Stimulated activated CD8-positive, alpha-beta memory T cell treated with anti-CD3 and anti-CD28 coated beads, Interleukin-4, amount 100 ng/mL, for 48 hours (primary cell): ENCODE data around the gene AFF2.

Experiments used
- DNase-seq: peaks from one replicate; pipeline ENCODE4 v3.0.0-alpha.2; 2020

The AFF2 gene

DNA sequence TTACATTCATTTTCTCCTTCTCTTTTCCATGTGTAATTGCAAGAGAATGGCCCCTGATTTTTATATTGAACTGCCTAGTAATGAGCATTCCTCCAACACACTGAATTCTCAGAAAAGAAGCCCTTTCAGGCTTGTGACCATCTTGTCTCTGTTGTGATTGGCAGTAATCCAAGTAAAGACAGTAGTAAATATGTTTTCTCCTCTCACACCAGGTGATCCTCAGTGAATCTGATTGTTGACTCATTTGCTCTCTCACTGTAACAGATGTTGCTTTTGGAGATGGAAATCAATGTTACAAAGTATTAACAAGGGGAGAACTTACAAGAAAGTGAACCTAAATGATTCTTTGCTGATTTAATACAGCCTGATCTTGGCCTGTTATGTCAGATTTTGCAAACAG, 271.0 kb downstream of the AFF2 start:
- DNase-seq = no peak

DNA sequence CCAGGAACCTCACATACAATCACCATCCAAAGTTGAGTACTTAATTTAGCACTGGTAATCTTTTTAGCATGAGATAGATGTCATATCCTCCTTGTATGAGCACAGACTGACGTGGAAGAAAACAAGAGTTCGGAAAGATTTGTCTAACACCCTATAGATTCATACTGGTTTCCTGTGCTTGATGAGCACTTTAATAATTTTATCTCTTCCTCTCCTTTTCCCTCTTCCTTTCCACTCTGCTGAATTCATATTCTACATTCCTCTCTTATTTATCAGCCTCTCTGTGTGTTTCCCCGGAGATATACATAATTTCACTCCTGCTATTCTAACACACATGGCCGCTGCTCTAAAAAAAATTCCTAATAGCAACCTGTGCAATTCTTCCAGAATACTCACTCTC, 273.9 kb downstream of the AFF2 start:
- no peak for DNase-seq

DNA sequence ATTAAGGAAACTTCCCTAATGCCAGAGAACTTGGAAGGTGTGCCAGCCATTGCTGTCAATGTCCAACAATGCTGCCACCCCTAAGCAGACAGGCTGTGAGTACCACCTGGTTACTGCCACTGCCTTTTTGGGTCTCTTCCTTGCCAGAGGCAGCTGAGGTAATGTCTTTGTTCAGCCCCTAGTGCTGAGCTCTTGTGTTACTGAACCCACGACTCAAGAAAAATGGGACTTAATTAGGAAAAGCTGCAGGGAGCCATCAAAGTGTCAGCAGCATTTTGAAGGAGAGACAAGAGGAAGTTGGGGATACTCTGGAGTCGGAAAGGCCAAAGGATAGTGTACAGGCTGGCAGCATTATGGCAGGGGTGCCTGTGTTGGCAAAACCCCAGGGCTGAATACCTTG, 283.7 kb downstream of the AFF2 start:
- no peak for DNase-seq

DNA sequence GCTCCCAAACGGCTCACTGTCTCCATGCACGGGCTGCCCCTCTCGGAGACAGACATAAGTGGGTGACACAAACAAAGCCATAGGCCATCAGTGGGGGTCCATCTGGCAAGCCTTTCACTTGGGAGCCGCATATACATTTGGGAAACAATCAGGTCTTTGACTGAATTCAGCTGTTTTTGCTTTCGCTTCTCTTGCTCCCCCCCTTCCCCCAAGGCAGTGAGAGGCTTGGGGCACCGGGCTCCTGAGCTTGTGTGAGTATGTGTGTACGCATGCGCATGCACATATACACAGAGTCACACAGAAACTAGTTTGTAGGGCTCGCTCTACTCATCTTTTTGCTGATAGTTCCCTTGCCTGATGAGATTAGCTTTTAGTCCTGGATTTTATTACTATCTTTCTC, 284.4 kb downstream of the AFF2 start:
- DNase-seq = no peak

DNA sequence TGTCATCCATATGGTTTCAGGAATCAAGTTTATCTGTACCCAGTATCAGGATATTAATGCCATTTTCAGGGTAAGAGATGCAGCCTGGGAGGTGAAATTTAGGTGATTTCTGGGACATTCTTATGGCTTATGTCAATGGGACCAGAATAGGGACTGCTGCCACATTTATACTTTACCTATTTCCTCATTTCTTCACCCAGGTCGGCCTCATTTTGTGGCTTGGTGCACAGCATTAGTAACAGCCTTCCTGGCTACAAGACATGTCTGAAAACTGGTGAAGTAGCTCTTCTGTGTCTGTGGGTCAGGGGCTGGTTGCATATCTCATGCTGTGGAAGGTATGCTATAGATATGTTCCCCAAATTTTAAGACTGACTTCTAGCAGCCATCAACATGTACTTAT, 284.8 kb downstream of the AFF2 start:
- DNase-seq = no peak

DNA sequence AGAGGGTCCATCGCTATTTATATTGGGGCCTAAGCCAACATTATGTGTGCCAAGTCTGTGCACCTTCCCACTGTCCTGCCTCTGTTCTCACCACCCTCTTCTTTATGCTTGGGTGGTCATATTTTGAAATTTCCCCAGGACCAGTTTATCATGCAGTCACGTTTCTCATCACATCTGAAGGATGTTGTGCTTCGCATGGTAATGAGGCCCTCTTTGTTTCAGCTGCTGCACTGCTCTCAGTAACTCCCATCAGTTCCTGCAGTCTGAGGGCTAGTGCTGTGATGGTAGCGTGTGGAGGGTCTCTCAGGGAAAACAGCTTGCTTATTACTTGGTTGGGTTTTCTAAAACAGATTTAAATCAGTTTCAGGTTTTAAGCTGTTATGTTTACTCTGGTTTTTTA, 288.0 kb downstream of the AFF2 start:
- no peak for DNase-seq

DNA sequence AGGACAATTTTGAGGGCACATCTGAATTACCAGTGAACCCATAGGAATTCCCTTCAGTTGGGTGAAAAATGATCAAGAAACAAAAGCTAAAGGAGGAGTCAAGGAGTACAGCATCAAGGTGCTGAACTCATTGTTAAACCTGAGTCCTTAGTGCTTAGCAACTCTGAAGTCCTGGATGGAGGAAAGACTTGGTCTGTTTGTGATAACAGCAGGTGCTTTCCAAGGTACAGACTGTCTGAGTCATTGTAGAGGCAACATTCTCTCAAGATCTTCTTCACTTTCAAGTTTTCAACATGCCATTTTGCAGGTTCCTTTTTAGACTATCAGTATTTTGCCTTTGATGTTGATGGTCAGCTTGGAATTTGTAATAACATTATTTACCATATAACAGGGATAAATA, 293.9 kb downstream of the AFF2 start:
- no peak for DNase-seq

DNA sequence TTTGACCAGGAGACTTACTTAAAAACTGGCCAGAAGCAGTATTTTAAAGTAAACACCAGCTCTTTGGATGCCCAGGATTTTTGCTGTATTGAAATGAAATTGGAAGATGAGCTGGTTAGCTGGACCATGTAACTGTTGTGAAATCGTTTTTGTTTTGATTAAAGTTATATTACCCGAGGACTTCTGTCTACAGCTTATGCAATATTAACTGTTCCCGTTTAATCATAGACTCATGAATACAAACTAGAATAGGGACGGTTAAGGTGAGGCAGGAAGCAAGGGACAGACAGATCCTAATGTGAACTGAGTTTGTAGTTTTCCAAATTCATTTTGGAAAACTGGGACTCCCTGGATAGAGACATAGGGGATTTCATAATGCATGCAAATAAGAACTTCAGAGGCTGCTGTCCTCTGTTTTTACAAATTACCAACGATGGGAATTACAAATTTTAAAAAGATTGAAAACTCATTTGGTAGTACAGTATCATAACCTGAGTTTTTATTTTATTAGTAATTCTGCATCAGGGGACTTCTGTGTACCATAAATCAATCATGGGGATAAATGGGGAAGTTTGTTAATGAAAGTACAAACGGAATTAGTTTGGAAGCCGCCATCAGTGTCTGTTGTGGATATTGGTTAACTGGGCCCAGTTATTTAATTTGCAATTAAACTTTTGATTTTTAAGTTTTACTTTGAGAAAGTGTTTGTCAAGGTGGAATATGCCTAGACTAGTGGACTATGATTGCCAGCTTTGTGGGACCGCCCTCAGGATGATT, 304.4 kb downstream of the AFF2 start:
- no peak for DNase-seq

DNA sequence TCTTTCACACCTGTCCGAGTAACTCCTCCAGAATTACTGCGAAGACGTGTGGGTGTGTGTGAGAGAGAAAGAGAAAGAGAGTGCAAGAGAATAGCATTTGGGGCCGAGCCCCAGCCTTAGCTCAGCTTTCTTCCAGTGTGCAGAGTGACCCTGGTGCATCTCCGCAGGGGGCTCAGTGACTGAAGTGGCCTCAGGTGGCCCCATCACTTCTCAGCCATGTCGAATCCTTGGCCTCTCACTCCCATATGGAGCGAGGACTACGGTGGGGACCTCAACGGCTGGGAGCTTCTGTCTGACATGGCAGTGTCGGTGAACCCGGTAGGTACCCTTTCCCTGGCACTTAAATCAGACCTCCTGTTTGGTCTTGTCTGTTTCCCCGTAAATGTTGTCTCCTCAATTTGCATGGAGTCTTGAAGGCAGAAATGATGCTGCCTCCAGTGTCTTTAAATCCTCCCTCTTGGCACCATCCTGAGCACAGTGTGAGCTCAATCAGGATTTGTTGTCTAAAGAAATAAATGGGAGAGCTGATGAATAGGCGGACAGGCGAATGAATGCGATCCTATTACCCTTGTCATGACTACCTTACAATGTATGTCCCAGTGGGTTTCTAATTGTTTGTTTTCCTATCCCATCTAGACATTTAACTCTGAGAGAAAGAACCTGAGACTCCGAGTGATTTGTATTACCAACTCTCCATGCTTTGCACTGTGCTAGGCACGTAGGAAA, 305.9 kb downstream of the AFF2 start:
- DNase-seq = no peak

DNA sequence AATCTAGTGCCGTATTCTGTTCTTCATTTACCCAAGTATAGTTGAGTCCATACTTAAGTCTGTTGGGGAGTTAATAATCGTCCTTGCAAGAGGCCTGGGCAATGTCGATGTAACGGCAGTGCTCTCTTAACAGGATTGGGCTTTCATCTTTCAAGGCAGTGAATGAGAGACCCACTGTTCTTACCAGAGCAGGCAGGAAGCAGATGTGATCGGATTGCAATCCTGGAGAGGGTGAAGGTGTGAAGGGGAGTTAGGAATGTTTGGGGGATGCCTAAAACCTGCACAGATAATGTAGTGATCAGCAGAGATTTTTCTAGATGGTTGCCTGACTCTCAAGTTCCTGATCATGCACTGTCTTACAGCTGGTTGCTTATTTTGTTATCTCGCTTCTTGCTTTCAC, 308.4 kb downstream of the AFF2 start:
- no peak for DNase-seq

DNA sequence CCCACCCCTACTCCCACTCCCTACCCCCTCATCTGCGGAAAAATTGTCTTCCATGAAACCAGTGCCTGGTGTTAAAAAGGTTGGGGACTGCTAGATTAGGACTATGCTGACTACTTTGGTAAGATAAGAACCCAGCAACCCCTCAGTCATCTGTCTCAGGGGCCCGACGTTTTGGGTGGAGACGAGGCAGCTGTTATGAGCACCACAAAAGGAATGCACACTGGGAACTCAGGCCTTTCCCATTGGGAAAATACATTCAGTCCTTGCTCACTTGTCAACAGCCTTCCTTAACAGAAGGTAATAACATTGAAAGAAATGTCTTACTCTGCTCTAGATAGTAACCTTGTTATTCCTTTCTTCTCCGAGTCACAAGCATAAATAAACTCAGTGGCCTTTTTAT, 310.8 kb downstream of the AFF2 start:
- DNase-seq = no peak

DNA sequence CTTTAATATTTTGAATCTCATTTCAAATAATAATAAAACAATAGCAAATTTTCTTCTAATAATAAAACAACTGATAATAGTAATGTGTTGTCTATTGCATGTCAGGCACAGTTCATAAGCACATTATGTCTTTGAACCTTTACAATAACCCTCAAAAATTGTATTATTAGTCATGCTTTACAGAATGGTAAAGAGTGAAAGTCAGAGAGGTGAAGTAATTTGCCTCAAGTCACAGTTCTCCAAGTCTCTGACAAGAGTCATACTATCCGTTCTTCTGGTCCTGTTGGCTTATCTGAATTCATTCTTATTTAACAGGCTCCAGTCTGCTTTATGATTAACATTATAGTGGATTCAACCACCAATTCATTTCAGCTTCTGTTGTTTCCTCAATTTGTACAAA, 313.0 kb downstream of the AFF2 start:
- no peak for DNase-seq

DNA sequence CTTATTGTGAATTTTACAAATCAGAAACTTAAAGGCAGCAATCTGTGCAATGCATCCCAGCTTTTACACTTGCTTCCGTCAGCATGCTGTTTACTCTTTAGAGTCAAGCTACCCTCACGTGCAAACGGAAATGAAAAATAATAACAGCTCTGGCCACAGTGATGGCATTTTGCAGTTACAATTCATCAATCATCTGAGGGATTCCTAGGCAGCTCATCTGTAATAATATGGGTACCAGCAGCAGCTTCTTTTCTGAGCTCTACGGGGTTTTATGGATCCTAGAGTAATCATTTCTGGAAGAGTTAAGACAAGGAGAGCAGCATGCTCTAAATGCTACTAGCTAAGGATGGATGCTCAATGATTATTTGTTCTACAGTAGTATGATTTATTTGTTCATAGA, 313.6 kb downstream of the AFF2 start:
- DNase-seq = no peak

DNA sequence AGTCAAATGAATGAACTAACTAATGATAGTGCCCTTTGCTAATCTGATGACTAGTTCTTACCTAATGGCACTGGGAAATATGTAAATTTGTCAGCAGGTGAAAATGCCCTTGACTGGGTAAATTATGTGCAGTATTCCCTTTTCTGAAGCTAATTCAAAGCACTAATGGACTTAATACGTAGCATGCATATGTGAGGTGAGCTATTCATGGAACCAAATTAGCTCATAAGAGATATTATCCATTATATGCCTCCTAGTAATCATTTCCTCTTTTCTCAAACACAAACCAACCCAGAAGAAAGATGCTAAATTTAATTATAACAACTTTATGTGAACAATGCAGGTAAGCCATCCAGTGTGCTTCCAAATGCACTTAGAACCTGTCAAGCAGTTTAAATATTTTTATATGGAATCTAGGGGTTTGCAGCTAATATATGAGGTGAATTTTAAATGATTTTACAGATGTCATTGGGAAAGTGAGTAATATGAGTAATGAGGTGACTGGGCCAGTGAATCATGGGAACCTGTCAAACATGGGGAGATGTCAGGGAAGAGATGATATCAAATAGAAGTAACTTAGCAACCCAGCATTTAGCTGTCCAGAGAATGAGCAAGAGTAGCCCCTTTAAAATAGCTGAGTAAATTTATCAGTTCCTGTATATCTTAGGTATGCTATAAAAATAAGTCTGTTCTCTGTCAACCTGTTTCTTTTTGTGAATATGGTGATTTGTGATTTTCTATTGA, 315.0 kb downstream of the AFF2 start:
- no peak for DNase-seq

DNA sequence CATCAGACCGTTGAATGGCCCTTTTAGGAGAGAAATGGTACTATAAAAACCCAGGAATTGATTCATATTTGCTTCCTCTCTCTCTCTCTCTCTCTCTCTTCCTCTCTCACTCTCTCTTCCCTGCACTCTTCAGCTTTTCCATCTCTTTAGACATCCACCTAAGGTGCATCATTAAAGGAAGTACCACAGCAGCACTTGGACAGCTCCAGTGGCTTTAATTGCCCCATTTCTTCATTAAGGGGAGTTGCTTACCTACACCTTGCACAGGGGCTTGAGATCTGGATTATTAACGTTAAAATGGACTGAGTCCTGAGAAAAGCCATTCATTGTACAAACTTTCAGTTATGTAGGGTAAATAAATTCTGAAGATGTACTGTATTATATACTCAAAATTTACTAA, 323.6 kb downstream of the AFF2 start:
- no peak for DNase-seq

DNA sequence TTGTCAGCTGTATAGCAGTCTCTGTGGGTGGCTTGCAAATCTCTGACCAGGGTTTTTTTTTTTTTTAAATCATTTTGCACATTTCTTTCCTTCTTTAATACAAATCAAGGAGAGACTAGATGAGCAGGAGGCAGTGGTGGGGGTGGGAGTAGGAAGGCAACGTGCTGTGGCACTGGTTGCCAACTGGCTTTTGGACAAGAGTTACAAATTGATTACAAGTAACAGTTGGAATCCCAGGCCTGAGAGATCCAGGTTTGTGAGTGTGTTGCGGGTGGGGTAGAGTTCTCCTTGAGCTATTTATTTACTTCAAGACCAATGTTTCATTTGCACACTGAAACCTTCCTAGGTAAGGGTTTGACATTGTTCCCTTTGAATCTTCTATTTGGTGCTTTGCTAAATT, 325.3 kb downstream of the AFF2 start:
- no peak for DNase-seq

DNA sequence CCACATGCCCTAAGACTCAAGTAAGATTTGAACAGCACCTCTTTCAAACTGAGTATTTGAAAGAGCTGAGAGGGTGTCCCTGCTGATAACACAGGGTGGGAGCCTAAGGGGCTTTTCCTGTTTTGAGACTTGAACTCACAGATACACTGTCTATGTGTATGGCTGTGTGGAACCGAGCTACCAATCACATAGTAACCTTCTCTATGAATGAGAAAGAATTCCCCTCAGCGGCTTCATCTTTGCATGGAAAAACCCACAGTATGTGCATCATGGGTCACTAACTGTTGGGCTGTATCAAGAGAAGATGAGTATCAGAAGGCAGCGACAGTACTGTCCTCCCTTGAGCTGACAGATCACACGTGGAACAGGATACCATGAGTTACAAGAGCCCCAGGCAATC, 336.3 kb downstream of the AFF2 start:
- DNase-seq = no peak

DNA sequence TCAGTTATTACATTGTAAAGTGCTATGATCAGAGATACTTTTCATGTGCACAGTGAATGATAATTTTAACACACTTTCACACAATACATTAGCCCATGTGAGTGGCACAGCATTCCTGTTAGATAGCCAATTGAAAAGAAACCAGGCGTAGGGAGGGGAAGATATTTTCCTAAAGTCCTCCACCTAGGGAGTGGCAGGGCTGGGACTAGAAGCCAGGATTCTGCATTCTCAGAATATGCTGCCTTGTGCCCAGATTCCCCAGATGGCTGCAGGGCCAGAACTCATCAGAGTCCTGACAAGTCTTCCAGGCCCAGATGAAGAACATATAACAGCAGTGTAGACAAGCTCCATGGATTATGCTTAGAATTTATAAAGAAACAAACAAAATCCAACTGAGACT, 350.2 kb downstream of the AFF2 start:
- DNase-seq = no peak

DNA sequence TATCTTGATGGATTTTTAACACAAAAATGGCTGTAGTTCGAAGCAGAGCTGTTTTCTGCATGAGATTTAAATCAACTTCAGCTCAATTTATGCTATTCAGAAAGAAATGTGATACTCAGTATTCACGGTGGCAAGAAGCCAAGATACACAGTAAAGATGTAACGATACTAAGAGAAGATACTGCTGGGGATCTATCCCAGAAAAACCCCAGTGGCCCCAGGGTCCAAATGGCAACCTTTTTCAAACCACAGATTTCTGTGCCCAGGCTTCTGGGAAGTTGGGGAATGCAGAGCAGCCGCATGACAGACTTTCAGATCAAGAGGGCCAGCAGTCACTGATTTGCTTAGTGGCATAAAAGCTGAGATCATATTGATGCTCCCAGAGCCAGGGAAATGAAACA, 353.9 kb downstream of the AFF2 start:
- DNase-seq = no peak

DNA sequence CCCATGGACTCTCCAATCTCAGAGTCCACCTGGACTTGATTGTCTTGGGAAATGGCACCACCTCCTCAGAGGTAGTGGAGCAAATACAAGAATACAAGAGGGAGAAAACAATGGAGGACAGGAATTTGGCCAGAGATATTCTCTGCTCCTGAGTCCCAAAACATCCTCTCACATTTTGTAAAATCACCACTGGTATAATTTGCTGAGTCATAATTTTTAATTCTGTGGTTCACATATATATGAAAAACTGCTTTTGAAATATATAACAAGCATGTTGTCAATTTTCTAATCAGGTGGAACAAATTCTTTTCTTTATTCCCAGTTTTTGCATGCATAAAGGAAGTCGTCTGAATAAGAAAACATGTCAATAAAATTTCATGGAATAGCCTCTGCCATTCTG, 356.1 kb downstream of the AFF2 start:
- no peak for DNase-seq

DNA sequence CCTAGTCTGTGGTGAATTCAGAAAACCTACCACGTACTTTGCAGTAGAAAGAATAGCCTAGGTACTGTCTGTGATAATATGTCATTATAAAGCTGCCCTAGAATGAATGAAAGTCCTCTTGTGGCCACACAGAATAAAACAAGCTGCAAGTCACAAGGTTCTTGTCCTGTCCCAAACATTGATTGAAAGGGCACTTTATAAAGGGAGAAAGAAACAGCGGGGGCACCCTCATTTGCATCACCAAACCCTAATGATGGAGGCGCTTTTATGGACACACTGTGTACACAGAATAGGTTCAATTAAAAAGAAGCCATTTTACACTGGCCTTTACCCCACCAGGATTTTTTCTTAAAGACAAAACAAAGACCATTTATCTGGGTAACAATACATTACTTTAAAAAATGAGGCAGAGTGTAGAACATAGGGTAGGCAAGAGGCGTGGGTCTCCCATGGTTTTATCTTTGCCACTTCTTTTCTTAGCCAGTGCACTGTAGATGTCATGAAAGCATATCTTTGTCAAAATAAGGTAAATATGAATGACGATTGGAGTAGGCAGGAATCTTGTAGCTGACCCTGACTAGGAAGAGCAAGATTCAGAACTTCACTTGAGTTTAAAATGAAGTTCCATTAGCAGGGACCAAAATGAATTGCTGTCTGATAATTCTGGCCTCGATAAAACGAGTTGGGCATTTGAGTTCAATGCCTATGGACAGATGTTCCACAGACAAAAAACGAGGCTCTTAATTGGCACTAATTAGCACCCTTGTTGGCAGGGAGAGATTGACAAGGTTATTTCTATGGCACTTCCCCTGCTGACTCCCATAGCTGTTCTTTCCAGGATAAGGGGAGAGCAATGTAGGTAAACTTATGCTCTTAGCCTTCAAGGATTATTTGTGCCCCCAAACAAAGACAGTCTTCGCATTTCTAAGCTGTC, 365.1 kb downstream of the AFF2 start:
- DNase-seq = no peak

DNA sequence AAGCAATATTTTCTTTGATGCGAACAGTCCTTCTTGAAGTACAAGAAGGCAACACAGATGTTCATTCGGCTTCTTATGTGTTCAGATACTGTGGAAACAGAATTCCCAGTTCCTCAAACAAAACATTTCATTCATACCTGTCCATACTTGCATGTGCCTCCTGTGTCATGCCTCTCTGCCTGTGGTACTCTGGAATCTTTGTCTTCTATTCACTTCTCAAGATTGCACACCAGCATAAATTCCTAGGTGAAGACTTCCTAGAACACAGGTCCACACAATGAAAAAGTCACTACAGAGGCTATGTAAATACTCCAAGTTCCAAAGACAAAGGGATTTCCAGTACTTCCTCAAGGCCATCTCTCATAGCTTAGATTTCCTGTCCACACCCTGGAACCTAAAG, 367.2 kb downstream of the AFF2 start:
- no peak for DNase-seq
